ENCODE results near the gene ST6GAL1. TPM values are rescaled to one million over a fixed set of nuclear protein-coding genes. Genes with fewer than 3 reads are reported as not detected.
"Not testable (repeated sequence)": the region's sequence is repeated elsewhere in the genome, so short reads cannot be mapped to it uniquely, and the experiment has no call there.

Gene ST6GAL1
- total RNA-seq, 4 donors from 2014 or later, result 24.7 to 58.1 (median 44.5) TPM

GRCh38 chr3:186896875-186897274 is 33.5 kb upstream of the ST6GAL1 start:
- Histone ChIP-seq H3K4me1 (no peaks in the 10 kb centered on the region), H3K4me3 (no peak overlapping the region), H3K27me3 (no peaks in the 10 kb centered on the region), H3K9me3 (no peaks in the 10 kb centered on the region), H3K36me3 (no peaks in the 10 kb centered on the region), H3K27ac (no peak overlapping the region)
- WGBS, 2 donors, result 55 to 68% methylated on average over 4 of the region's 4 CpGs
- no peak for TF ChIP-seq POLR2A (IDR thresholded peaks at IDR 0.05)
- TF ChIP-seq EP300 (IDR thresholded peaks at IDR 0.05), result no peak
- no peak for TF ChIP-seq CTCF (IDR thresholded peaks at IDR 0.05)
- no peak for DNase-seq (ENCODE audit: low spot score in 2 of 2)

GRCh38 chr3:186901135-186901734 is 29.1 kb upstream of the ST6GAL1 start:
- TF ChIP-seq POLR2A (IDR thresholded peaks at IDR 0.05) (no peak), EP300 (IDR thresholded peaks at IDR 0.05) (no peak), CTCF (IDR thresholded peaks at IDR 0.05) (no peak)
- Histone ChIP-seq H3K9me3 (no peaks in the 10 kb centered on the region), H3K27me3 (no peaks in the 10 kb centered on the region), H3K36me3 (no peaks in the 10 kb centered on the region), H3K4me3 (no peak overlapping the region), H3K4me1 (no peaks in the 10 kb centered on the region), H3K27ac (no peak overlapping the region)
- 39 to 44% methylated on average over 1 of the region's 1 CpG for WGBS, 2 donors
- DNase-seq (ENCODE audit: low spot score in 2 of 2), result no peak

- no peak for TF ChIP-seq POLR2A (IDR thresholded peaks at IDR 0.05)
- TF ChIP-seq EP300 (IDR thresholded peaks at IDR 0.05), result no peak
- TF ChIP-seq CTCF (IDR thresholded peaks at IDR 0.05), result no peak
- no peak for DNase-seq (ENCODE audit: low spot score in 2 of 2)
- no peak overlapping the region for H3K4me3 ChIP-seq
- H3K9me3 ChIP-seq, result no peaks in the 10 kb centered on the region
- H3K4me1 ChIP-seq, result no peaks in the 10 kb centered on the region
- H3K27me3 ChIP-seq, result no peaks in the 10 kb centered on the region
- 72 to 77% methylated on average over 3 of the region's 3 CpGs for WGBS, 2 donors
- no peaks in the 10 kb centered on the region for H3K36me3 ChIP-seq
- H3K27ac ChIP-seq, result no peak overlapping the region
Measured at GRCh38 chr3:186902154-186902553, 28.2 kb upstream of the ST6GAL1 start.

GRCh38 chr3:186902713-186903112 is 27.6 kb upstream of the ST6GAL1 start:
- H3K27ac ChIP-seq, result no peak overlapping the region
- 82 to 88% methylated on average over 2 of the region's 2 CpGs for WGBS, 2 donors
- H3K36me3 ChIP-seq, result no peaks in the 10 kb centered on the region
- DNase-seq (ENCODE audit: low spot score in 2 of 2), result no peak
- H3K4me3 ChIP-seq, result no peak overlapping the region
- TF ChIP-seq EP300 (IDR thresholded peaks at IDR 0.05) (no peak), CTCF (IDR thresholded peaks at IDR 0.05) (no peak), POLR2A (IDR thresholded peaks at IDR 0.05) (no peak)
- H3K27me3 ChIP-seq, result no peaks in the 10 kb centered on the region
- H3K9me3 ChIP-seq, result no peaks in the 10 kb centered on the region
- H3K4me1 ChIP-seq, result no peaks in the 10 kb centered on the region

GRCh38 chr3:186903676-186904075 is 26.6 kb upstream of the ST6GAL1 start:
- not testable (repeated sequence) for H3K27ac ChIP-seq; H3K36me3 ChIP-seq; H3K27me3 ChIP-seq; DNase-seq (ENCODE audit: low spot score in 2 of 2); H3K9me3 ChIP-seq; H3K4me3 ChIP-seq; H3K4me1 ChIP-seq
- 90 to 94% methylated on average over 2 of the region's 2 CpGs for WGBS, 2 donors

GRCh38 chr3:186907075-186907474 is 23.3 kb upstream of the ST6GAL1 start:
- DNase-seq (ENCODE audit: low spot score in 2 of 2); H3K4me3 ChIP-seq; H3K27ac ChIP-seq; H3K27me3 ChIP-seq; H3K4me1 ChIP-seq; H3K36me3 ChIP-seq; H3K9me3 ChIP-seq: not testable (repeated sequence)
- WGBS, 2 donors, result 91 to 94% methylated on average over 3 of the region's 3 CpGs
